Measurements from ENCODE around the gene CHID1.

GRCh38 chr11:886568-886967 is 24.0 kb downstream of the CHID1 start:
- TF ChIP-seq EZH2 (IDR thresholded peaks at IDR 0.05; ENCODE audit: insufficient read depth, poor library complexity, severe bottlenecking) (no peak), EZH2phosphoT487 (IDR thresholded peaks at IDR 0.05; ENCODE audit: insufficient read depth, low read depth) (no peak)
